GM21825 (cell line): ENCODE measurements around the gene HIVEP3.
A peak's percentile ranks its signal among the peaks of the same experiment; 100 is the strongest.
"Not testable (repeated sequence)": the region's sequence is repeated elsewhere in the genome, so short reads cannot be mapped to it uniquely, and the experiment has no call there.

ENCODE experiments used
- ATAC-seq: cut with Tn5 transposase; IDR thresholded peaks from one replicate; pipeline ENCODE4 v1.9.1; 2021; ENCODE audit warnings: mild to moderate bottlenecking, moderate library complexity; ENCODE audit not compliant: unreplicated experiment

The HIVEP3 gene

GRCh38 chr1:41696381-41696780 is 222.3 kb downstream of the HIVEP3 start:
- ATAC-seq: no peak

GRCh38 chr1:41695118-41695745 is 223.5 kb downstream of the HIVEP3 start:
- ATAC-seq: no peak

GRCh38 chr1:41691966-41692365 is 226.8 kb downstream of the HIVEP3 start:
- not testable (repeated sequence) for ATAC-seq

- ATAC-seq: no peak
These were observed 227.3 kb downstream of the HIVEP3 start for GRCh38 chr1:41691424-41691823.

GRCh38 chr1:41690331-41690730 is 228.4 kb downstream of the HIVEP3 start:
- no peak for ATAC-seq

- ATAC-seq: no peak
These were observed 229.2 kb downstream of the HIVEP3 start for GRCh38 chr1:41689558-41689981.

GRCh38 chr1:41689139-41689538 is 229.6 kb downstream of the HIVEP3 start:
- no peak for ATAC-seq

GRCh38 chr1:41687007-41687406 is 231.7 kb downstream of the HIVEP3 start:
- ATAC-seq: no peak

GRCh38 chr1:41683681-41684500 is 234.8 kb downstream of the HIVEP3 start:
- no peak for ATAC-seq

GRCh38 chr1:41682845-41683625 is 235.7 kb downstream of the HIVEP3 start:
- no peak for ATAC-seq

GRCh38 chr1:41682149-41682548 is 236.6 kb downstream of the HIVEP3 start:
- no peak for ATAC-seq

- no peak for ATAC-seq
These were observed 237.2 kb downstream of the HIVEP3 start for GRCh38 chr1:41681331-41682098.

GRCh38 chr1:41679994-41680393 is 238.7 kb downstream of the HIVEP3 start:
- no peak for ATAC-seq

GRCh38 chr1:41679531-41679930 is 239.2 kb downstream of the HIVEP3 start:
- ATAC-seq: no peak

GRCh38 chr1:41678111-41678878 is 240.4 kb downstream of the HIVEP3 start:
- ATAC-seq: no peak

GRCh38 chr1:41677620-41678019 is 241.1 kb downstream of the HIVEP3 start:
- ATAC-seq: no peak

- ATAC-seq: no peak
These were observed 243.3 kb downstream of the HIVEP3 start for GRCh38 chr1:41675401-41675800.

GRCh38 chr1:41674522-41674921 is 244.2 kb downstream of the HIVEP3 start:
- ATAC-seq: no peak

GRCh38 chr1:41673806-41674205 is 244.9 kb downstream of the HIVEP3 start:
- peak; percentile 38 for ATAC-seq

GRCh38 chr1:41673378-41673777 is 245.3 kb downstream of the HIVEP3 start:
- ATAC-seq: peak; percentile 52
